Neural crest cell (in vitro differentiated cells): Measurements from ENCODE around the gene SNU13. TPM values are rescaled to one million over a fixed set of nuclear protein-coding genes. Genes with fewer than 3 reads are reported as not detected.
"Not testable (repeated sequence)": the region's sequence is repeated elsewhere in the genome, so short reads cannot be mapped to it uniquely, and the experiment has no call there.

ENCODE experiments used
- DNase-seq: peaks from one replicate; pipeline ENCODE4 v3.0.0; 2021; ENCODE audit warnings: low read depth, mixed read lengths, low spot score
- H3K27ac Mint-ChIP-seq: one replicate; pipeline ENCODE4 v1.8.0; 2021; ENCODE audit warnings: mild to moderate bottlenecking, mixed read lengths; ENCODE audit not compliant: unreplicated experiment
- H3K27me3 Mint-ChIP-seq: 2 replicates; pipeline ENCODE4 v1.8.0; 2021; ENCODE audit warnings: low read depth, mild to moderate bottlenecking, mixed read lengths
- H3K36me3 Mint-ChIP-seq: 2 replicates; pipeline ENCODE4 v1.8.0; 2021; ENCODE audit warnings: low read depth, mild to moderate bottlenecking, mixed read lengths
- H3K4me1 Mint-ChIP-seq: 2 replicates; pipeline ENCODE4 v1.8.0; 2021; ENCODE audit warnings: mixed read lengths
- H3K4me3 Mint-ChIP-seq: one replicate; pipeline ENCODE4 v1.8.0; 2021; ENCODE audit warnings: mild to moderate bottlenecking, mixed read lengths
- H3K9me3 Mint-ChIP-seq: 2 replicates; pipeline ENCODE4 v1.8.0; 2021; ENCODE audit warnings: mixed read lengths
- total RNA-seq: library from RNA; stranded (reverse); gene quantifications from 2 replicates; pipeline ENCODE4 v1.2.1, GENCODE V29; 2021
- TF ChIP-seq, protein P1 (sequence below): fragments of 200-600 bp; sonication (generic); conservative IDR thresholded peaks from 2 replicates; pipeline ENCODE4 v1.5.0; 2021; ENCODE audit warnings: antibody characterized with exemption, mild to moderate bottlenecking

Gene SNU13
- total RNA-seq, 1 donor from 2014 or later: 155 TPM

DNA sequence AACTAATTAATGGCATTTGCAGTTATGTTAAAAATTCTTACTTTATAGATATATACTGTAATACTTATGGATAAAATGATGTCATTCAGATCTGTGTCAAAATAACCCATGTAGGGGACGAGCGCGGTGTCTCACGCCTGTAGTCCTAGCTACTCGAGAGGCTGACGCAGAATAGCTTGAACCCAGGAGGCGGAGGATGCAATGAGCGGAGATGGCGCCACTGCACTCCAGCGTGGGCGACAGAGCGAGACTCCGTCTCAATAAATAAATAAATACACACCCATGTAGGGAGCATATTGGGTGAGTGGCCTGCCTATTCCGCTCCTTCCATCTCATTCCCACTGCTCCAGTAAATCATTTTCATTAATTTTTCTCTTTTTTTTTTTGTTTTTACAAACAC is 7.1 kb downstream of the SNU13 start:
- no peaks in the 10 kb centered on the region for H3K27me3 Mint-ChIP-seq
- H3K4me3 Mint-ChIP-seq: peak overlapping the region; percentile 97
- H3K4me1 Mint-ChIP-seq: peaks cover 5% of the 10 kb centered on the region
- peaks cover 10% of the 10 kb centered on the region for H3K36me3 Mint-ChIP-seq
- no peaks in the 10 kb centered on the region for H3K9me3 Mint-ChIP-seq
- DNase-seq: no peak
- no peak overlapping the region for H3K27ac Mint-ChIP-seq
- TF ChIP-seq, protein P1, sequence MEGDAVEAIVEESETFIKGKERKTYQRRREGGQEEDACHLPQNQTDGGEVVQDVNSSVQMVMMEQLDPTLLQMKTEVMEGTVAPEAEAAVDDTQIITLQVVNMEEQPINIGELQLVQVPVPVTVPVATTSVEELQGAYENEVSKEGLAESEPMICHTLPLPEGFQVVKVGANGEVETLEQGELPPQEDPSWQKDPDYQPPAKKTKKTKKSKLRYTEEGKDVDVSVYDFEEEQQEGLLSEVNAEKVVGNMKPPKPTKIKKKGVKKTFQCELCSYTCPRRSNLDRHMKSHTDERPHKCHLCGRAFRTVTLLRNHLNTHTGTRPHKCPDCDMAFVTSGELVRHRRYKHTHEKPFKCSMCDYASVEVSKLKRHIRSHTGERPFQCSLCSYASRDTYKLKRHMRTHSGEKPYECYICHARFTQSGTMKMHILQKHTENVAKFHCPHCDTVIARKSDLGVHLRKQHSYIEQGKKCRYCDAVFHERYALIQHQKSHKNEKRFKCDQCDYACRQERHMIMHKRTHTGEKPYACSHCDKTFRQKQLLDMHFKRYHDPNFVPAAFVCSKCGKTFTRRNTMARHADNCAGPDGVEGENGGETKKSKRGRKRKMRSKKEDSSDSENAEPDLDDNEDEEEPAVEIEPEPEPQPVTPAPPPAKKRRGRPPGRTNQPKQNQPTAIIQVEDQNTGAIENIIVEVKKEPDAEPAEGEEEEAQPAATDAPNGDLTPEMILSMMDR: no peak

DNA sequence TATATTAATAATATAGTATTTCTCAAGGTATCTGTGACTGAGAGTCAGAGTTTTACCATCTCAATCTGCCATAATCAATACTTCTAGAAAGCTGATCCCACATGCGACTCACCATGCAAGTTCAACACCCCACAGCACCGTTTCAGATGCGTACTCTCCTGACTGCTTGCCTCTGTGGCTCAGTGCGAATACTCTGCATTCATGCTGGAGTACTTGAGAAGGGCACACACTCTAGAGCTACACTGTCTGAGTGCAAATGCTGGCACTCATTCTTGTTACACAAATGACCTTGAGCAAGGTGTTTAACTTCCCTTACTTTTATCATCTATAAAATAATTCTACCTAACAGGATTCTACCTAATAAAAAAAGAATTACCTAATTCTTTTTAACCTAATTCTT is 12.5 kb downstream of the SNU13 start:
- Mint-ChIP-seq H3K27me3 (no peaks in the 10 kb centered on the region), H3K36me3 (peaks cover 14% of the 10 kb centered on the region), H3K4me1 (no peaks in the 10 kb centered on the region), H3K4me3 (no peak overlapping the region), H3K27ac (no peak overlapping the region), H3K9me3 (no peaks in the 10 kb centered on the region)
- TF ChIP-seq, protein P1: no peak
- DNase-seq: no peak

DNA sequence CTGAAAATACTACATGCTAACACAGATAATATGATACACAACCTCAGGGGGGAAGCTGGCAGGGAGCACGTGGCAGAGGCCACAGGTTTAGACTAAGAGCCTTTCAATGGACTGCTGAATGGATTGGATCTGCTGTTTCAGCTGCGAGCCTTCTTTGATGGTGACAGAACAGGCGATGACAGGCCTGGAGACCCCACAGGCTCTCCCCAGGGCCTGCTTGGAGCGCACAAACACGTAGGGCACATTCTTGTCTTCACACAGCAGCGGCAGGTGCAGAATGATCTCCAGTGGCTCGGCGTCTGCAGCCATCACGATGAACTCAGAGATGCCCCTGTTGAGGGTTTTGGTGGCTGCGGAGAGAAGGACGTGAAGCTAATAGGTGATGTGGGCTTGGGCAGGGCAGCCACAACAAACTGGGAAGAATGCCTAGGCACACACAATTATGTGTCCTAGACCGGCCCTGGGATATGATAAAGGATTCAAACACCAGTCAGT is 13.8 kb downstream of the SNU13 start:
- no peak for DNase-seq
- TF ChIP-seq, protein P1: no peak
- Mint-ChIP-seq H3K27me3 (no peaks in the 10 kb centered on the region), H3K4me1 (no peaks in the 10 kb centered on the region), H3K27ac (no peak overlapping the region), H3K36me3 (peaks cover 14% of the 10 kb centered on the region), H3K4me3 (no peak overlapping the region), H3K9me3 (no peaks in the 10 kb centered on the region)

DNA sequence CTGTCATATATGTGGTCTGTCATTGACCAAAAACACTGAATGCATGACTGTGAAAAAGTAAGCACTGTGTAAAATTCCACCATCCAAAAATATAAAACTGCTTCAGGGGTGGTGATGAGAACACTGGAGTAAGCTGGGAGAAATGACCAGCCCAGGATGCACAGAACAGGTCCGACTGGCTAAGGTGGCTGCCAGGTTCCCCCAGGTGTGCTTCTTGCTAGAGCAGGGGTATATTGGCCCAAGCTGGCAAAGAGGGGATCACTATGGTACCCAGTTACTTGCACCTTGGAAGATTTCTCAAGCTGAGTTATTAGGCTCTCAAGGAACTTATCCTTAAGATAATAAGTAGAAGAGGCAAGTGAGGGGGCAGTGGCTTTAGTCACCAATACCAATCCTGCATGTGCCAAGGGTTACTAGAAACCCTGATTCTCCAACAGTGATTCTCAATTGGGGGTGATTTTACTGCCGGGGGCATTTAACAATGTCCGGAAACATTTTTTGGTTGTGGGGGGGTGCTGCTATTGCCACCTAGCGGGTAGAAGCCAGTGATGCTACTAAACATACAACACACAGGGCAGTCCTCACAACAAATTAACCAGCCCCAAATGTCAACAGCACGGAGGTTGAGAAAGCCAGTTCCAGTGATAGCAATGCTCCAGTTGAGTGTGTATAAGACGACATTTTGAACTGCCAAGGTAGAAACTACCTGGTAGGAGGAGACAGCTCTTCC is 15.7 kb downstream of the SNU13 start:
- Mint-ChIP-seq H3K36me3 (peaks cover 9% of the 10 kb centered on the region), H3K9me3 (no peaks in the 10 kb centered on the region), H3K27ac (no peak overlapping the region), H3K27me3 (no peaks in the 10 kb centered on the region), H3K4me3 (no peak overlapping the region), H3K4me1 (no peaks in the 10 kb centered on the region)
- TF ChIP-seq, protein P1: peak; percentile 29
- DNase-seq: no peak

DNA sequence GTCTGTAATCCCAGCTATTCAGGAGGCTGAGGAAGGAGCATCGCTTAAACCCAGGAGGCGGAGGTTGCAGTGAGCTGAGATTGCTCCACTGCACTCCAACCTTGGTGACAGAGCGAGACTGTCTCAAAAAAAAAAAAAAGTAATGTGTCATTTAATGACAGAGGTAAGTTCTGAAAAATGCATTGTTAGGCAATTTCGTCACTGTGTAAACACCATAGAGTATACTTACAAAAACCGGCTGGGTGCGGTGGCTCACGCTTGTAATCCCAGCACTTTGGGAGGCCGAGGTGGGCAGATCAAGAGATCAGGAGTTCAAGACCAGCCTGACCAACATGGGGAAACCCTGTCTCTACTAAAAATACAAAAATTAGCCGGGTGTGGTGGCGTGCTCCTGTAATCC is 16.6 kb downstream of the SNU13 start:
- H3K36me3 Mint-ChIP-seq, H3K4me1 Mint-ChIP-seq, DNase-seq, H3K4me3 Mint-ChIP-seq, H3K9me3 Mint-ChIP-seq, H3K27me3 Mint-ChIP-seq: not testable (repeated sequence)
- peak overlapping the region; percentile 43 for H3K27ac Mint-ChIP-seq
